ENCODE measurements around the gene RASGRF2.

Gene RASGRF2

DNA sequence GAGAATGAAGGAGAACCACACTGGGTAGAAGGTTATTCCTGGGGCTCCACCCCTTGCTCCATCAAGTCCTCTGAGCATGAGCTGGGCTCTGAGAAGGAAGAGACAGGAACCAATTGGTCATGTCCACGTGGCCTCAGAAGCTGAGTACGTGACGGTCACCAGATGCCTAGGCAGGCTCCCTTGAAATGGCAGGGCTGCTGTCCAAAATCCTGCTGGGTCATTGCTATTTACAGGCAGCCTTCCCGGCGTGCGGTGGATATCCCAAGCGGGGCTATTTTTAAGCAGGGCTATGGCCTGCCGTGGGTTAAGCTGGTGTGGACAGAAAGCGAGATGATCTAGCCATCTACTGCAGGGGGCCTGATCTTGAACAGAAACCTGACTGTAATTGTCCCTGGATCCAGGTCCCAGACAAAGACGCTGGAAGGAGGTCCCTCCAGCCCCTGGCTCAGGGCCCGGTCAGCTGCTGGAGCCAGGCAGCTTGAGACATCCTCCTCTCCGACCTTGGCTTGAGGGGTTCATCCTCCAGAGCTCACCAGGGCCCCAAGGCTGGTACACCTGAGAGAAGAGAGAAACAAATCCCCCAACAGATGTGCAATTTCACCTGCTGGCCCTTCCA is 272.4 kb downstream of the RASGRF2 start:
- H3K4me3 ChIP-seq (ENCODE audit: low read depth, low read length): peak overlapping the region; percentile 47
- TF ChIP-seq, protein P1, sequence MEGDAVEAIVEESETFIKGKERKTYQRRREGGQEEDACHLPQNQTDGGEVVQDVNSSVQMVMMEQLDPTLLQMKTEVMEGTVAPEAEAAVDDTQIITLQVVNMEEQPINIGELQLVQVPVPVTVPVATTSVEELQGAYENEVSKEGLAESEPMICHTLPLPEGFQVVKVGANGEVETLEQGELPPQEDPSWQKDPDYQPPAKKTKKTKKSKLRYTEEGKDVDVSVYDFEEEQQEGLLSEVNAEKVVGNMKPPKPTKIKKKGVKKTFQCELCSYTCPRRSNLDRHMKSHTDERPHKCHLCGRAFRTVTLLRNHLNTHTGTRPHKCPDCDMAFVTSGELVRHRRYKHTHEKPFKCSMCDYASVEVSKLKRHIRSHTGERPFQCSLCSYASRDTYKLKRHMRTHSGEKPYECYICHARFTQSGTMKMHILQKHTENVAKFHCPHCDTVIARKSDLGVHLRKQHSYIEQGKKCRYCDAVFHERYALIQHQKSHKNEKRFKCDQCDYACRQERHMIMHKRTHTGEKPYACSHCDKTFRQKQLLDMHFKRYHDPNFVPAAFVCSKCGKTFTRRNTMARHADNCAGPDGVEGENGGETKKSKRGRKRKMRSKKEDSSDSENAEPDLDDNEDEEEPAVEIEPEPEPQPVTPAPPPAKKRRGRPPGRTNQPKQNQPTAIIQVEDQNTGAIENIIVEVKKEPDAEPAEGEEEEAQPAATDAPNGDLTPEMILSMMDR (IDR thresholded peaks at IDR 0.05; ENCODE audit: low read depth, low read length, missing control alignments): no peak
- no peaks in the 10 kb centered on the region for H3K36me3 ChIP-seq (replicated peaks)
- no peak overlapping the region for H3K27ac ChIP-seq
- H3K27me3 ChIP-seq (replicated peaks): no peaks in the 10 kb centered on the region
- DNase-seq: no peak
- in situ Hi-C loops (cut with HindIII; ENCODE audit: low pct_ligation_motif_present, low sequenced_read_pairs): no loop called here

DNA sequence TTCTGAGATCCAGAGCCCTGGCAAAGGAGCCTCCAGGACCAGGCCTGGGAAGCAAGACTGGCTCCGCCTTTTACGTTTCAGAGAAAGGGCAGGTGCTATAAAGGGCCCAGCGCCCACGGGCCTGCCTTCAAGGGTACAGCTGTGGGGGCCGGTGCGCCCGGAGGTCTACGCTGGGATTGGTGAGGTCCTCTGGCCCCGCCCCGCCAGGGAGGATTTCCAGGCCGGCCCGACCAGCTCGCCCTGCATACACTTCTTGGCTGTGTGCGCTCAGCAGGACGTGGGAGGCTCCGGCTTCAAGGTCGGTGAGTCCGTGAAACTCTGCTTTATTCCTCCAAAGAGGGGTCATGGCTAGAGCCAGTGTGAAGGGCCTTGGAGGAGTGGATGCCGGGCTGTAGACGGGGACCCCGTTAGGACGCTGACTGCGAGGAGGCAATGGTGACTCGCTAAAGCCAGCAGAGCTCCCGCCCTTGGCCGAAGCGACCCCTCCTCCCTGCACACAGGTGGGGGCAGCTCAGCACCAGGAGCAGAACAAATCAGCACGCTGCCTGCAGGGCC is 273.0 kb downstream of the RASGRF2 start, which contains the start of gene CKMT2:
Gene CKMT2 (plus strand): TSS at position 243 of the 555 bp plus-strand sequence. CDS start 17,811 bp downstream, outside the sequence.
- DNase-seq: peak; percentile 23
- in situ Hi-C loops (cut with HindIII; ENCODE audit: low pct_ligation_motif_present, low sequenced_read_pairs): no loop called here
- Histone ChIP-seq H3K27me3 (replicated peaks) (no peaks in the 10 kb centered on the region), H3K27ac (no peak within 1 kb of the TSS), H3K36me3 (replicated peaks) (no peaks in the 10 kb centered on the region), H3K4me3 (ENCODE audit: low read depth, low read length) (peak within 1 kb of the TSS; percentile 47)
- TF ChIP-seq, protein P1 (IDR thresholded peaks at IDR 0.05; ENCODE audit: low read depth, low read length, missing control alignments): no peak

DNA sequence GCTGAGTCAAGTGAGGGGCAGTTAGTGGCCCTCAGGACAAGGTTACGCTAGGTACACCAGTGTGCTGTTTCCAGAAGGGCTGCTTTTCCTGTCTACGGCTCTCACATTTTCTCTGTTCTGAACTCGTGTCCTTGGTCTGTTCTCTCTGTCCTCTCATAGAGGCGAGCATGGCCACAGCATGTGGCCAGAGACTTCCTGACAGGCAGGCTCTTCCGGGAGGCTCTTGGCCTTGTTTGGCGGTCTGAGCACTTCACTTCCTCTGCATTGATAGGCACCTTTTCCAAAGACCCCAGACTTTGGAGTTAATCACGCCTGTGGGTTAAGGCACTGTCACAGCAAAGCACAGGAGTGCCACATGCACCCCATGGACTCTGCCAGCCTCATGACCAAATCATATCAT is 274.1 kb downstream of the RASGRF2 start:
- H3K36me3 ChIP-seq (replicated peaks): no peaks in the 10 kb centered on the region
- no peaks in the 10 kb centered on the region for H3K27me3 ChIP-seq (replicated peaks)
- no peak overlapping the region for H3K27ac ChIP-seq
- no peak for DNase-seq
- no peak overlapping the region for H3K4me3 ChIP-seq (ENCODE audit: low read depth, low read length)
- in situ Hi-C loops (cut with HindIII; ENCODE audit: low pct_ligation_motif_present, low sequenced_read_pairs): no loop called here
- TF ChIP-seq, protein P1 (IDR thresholded peaks at IDR 0.05; ENCODE audit: low read depth, low read length, missing control alignments): no peak

DNA sequence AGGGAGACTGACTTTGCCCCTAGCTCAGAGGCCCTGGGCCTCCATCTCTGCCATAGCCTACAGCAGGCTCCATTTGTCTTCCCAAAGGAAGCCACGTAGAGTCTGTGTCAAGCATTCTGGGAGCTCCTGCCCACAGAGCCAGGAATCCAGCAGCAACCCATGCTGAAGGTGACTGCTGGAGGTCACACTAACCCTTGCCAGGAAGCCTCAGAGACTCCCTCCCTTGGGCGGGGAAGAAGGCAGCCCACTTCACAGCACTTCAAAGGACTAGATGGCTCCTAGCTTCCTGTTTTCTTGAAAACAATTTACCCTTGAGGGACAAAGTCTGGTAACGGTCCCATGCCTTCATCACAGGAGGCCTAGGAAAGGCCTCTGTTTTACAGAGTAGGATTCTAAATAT is 274.6 kb downstream of the RASGRF2 start:
- H3K27me3 ChIP-seq (replicated peaks): no peaks in the 10 kb centered on the region
- no peak for DNase-seq
- no peaks in the 10 kb centered on the region for H3K36me3 ChIP-seq (replicated peaks)
- H3K4me3 ChIP-seq (ENCODE audit: low read depth, low read length): no peak overlapping the region
- in situ Hi-C loops (cut with HindIII; ENCODE audit: low pct_ligation_motif_present, low sequenced_read_pairs): no loop called here
- no peak overlapping the region for H3K27ac ChIP-seq
- TF ChIP-seq, protein P1 (IDR thresholded peaks at IDR 0.05; ENCODE audit: low read depth, low read length, missing control alignments): no peak

DNA sequence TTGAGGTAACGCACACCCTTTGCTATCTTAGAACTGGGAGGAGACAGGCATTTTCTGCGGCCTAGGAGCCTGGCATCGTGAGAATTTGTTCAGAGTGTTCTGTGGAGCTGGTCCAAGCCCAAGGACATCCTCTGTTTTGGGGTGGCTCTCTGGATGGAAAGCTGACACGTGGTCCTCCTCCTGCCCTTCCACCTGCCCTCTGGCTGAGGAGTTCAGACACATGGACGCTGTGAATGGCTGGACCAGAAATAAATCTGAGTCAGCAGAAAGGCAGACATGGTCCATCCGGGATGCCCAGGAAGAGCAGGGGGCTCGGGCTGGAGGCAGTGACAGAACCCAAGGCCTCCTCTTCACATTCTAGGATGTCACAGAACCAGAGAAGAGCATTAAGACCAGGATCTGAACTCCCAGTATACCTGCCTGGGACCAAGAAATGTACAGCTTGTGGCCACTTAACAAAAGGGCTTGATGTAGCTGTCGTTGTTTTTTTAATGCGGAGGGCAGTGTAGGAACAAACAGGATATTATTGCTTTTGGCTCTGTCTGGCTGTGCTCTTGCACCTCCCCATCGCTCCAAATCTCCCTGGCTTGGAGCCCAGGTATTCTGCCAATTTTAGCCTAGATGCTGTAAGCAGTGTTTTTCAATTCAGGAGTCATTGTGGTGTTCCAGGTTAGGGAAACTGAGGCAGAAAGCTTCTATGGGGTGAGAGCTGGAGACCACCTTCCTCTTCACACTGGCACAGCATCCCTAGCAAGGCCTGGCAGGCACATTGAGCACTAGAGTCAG is 275.3 kb downstream of the RASGRF2 start:
- in situ Hi-C loops (cut with HindIII; ENCODE audit: low pct_ligation_motif_present, low sequenced_read_pairs): no loop called here
- TF ChIP-seq, protein P1 (IDR thresholded peaks at IDR 0.05; ENCODE audit: low read depth, low read length, missing control alignments): no peak
- Histone ChIP-seq H3K36me3 (replicated peaks) (no peaks in the 10 kb centered on the region), H3K27me3 (replicated peaks) (no peaks in the 10 kb centered on the region), H3K4me3 (ENCODE audit: low read depth, low read length) (no peak overlapping the region), H3K27ac (no peak overlapping the region)
- no peak for DNase-seq

Data from brain microvascular endothelial cell (primary cell).